NCI-H460 (cell line): ENCODE data around the gene ADAMTS20. TPM values are rescaled to one million over a fixed set of nuclear protein-coding genes. Genes with fewer than 3 reads are reported as not detected.
A peak's percentile ranks its signal among the peaks of the same experiment; 100 is the strongest.
"Not testable (repeated sequence)": the region's sequence is repeated elsewhere in the genome, so short reads cannot be mapped to it uniquely, and the experiment has no call there.

ENCODE experiments used
- DNase-seq: peaks from one replicate; pipeline ENCODE4 v3.0.0-alpha.2; 2016; ENCODE audit warnings: low read depth; ENCODE audit errors: extremely low read depth
- total RNA-seq: library from RNA; depleted of rRNA; stranded (reverse); fragments of >200 nt; shearing (Covaris generic); gene quantifications from 2 replicates; pipeline ENCODE4 v1.2.3, GENCODE V29; 2014

The ADAMTS20 gene
- total RNA-seq, 1 experiment from 2014 or later = 0.17 TPM

DNA sequence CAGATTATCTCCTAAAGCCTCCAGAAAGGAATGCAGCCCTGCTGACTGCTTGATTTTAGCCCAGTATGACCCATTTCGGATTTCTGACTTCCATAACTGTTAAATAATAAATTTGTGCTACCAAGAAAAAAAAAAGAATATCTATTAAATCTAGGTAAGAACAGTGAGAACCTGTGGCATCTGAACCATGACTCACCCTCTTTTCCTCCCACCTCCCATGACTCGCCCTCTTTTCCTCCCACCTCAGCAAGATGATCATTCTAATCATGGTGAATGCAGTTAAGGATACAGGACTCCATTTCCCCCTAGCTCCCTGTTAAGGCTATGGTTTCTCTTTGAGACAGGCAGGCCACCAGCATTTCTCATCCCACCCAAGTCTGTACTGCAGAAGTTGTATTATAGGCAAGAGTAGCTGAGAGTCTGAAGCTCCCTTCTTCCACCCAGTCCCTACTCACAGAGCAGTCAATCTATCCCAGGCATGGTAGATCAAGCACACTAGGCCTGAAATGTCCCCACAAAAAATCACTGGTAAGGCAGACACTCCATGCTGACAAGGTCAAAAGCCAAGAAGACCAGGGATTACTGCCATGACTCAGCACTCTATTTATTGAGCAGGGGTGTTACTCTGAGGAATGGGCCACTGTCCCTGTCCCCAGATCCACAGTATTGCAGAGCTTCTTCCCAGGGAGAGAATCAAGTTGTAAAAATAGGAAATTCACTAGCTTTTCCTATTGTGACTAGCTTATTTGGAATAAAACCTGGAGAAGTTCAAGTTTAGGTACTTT, 188.9 kb downstream of the ADAMTS20 start:
- DNase-seq = no peak

GRCh38 chr12:43361031-43361710, 190.8 kb downstream of the ADAMTS20 start:
- no peak for DNase-seq

DNA sequence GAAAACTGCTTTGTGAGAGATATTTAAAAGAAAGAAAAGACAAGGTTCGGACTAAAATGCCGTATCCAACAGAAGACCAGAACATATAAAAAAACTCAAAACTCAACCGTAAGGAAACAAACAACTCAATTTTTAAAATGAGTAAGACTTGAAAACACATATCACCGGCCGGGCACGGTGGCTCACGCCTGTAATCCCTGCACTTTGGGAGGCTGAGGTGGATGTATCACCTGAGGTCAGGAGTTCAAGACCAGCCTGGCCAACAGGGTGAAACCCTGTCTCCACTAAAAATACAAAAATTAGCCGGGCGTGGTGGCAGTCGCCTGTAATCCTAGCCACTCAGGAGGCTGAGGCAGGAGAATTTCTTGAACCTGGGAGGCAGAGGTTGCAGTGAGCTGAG, 192.0 kb downstream of the ADAMTS20 start:
- DNase-seq = not testable (repeated sequence)

- no peak for DNase-seq
These were observed 194.9 kb downstream of the ADAMTS20 start for GRCh38 chr12:43357141-43357540.

GRCh38 chr12:43352001-43352400, 200.0 kb downstream of the ADAMTS20 start:
- DNase-seq = no peak

- no peak for DNase-seq
These were observed 202.1 kb downstream of the ADAMTS20 start for GRCh38 chr12:43349863-43350262.

- no peak for DNase-seq
These were observed 203.8 kb downstream of the ADAMTS20 start for GRCh38 chr12:43348221-43348620.

GRCh38 chr12:43347026-43347425, 205.0 kb downstream of the ADAMTS20 start:
- DNase-seq = no peak

DNA sequence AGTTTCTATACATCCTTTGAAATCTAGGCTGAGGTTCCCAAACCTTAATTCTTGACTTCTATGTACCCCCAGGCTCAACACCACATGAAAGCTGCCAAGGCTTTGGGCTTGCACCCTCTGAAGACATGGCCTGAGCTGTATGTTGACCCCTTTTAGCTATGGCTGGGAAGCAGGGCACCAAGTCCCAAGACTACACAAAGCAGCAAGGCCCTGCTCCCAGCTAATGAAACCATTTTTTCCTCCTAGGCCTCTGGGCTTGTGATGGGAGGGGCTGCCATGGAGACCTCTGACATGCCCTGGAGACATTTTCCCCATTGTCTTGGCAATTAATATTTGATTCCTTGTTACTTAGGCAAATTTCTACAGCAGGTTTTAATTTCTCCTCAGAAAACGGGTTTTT, 207.0 kb downstream of the ADAMTS20 start:
- DNase-seq = no peak

DNA sequence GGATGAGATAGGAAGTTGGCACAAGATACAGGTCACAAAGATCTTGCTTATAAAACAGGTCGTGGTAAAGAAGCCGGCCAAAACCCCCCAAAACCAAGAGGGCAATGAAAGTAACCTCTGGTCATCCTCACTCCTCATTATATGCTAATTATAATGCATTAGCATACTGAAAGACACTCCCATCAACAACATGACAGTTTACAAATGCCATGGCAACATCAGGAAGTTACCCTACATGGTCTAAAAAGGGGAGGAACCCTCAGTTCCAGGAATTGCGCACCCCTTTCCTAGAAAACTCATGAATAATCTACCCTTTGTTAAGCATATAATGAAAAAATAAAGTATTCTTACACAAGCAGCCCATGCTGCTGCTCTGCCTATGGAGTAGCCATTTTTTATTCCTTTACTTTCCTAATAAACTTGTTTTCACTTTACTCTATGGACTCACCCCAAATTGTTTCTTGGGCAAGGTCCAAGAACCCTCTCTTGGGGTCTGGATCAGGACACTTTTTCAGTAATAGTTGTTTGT, 210.2 kb downstream of the ADAMTS20 start:
- not testable (repeated sequence) for DNase-seq

DNA sequence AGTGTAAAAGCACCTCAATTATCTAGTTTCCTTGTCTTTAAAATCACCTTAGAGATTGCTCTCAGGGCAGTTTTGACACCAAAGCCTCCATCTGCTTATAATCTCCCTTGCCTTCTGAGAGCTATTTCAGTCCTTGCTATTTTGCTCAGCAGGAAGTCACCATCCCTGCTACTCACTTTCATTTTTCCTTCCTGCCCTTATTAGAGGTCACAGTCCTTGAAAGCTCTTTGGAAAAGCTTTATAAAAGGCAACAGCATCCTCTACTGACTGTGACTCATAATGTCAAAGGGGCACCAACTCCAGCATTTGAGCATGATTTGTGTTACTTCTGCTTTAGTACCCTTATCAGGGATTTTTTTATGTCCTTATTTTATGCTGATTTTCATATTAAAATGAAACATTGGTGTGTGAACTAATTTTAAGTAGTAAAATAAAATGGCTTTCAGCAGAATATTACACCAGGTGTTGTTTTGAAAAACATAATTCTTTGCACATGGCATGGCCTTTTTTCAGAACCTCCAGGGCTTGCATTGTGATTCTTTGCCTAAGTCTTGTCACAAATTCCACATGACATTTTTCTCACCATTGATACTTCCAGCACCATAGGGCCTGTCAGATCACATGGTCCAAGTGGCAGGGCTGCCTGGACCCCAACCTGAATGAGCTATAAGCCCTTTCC, 213.0 kb downstream of the ADAMTS20 start:
- peak; percentile 15 for DNase-seq

DNA sequence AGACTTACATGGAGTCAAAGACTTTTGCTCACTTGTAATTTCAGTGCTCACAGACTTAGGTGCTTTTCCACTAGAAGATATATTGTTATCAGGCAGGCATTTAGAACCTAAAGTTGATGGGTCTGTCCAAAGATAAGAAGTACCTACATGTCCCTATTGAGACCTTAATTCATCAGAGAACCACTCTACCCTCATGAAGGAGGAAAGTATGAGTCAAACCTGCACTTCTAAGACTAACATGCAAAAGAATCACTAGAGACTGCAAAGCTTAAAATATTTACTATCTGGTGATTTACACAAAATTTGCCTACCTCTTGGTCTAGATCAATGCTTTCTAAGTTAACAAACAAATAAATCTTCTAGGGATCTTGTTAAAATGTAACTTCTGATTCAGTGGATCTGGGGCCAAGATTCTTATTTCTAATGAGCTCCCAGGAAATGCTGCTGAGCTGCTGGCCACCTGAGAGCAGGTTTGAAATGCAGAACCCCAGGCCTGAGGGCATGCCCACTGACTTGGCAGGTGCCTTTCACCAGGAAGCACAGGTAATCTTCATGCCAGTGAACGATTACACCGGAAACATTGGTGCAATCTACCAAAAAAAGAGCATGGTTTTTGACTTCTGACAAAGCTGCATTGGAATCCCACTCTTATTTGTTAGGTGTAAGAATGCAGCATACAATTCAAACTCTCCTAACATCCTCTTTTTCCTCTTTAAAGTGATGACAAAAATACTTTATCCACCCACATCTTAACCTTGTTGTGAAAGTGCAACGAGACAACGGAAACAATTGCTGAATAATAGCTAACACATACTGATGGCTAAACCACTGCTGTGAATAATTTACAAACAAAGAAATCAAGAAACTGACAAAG, 214.2 kb downstream of the ADAMTS20 start:
- no peak for DNase-seq

DNA sequence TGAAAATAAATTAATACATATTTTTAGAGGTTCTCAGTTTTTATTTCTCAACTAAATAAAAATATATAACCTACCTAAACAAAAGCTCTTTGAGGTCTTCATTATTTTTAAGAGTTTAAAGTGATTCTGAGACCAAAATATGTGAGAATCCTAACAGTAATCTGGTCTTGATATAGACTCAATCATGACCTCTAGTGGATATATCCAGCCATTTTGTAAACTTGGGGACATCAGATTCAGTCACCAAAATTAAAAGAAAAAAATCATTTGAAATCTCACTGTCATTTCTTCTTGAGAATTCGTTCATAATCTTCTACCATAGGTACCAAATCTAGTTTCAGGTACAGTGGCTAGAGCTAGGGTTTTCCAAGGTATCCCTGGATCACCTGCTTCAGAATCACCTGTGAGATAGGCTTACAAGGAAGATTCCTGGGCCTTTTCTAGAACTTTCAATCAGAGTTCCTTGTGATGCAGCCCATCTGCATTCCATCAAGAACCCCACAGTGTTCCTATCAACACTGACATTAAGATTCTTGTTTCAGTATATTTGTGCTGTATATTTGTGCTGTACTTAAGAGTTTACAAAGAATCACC, 214.9 kb downstream of the ADAMTS20 start:
- peak; percentile 28 for DNase-seq

DNA sequence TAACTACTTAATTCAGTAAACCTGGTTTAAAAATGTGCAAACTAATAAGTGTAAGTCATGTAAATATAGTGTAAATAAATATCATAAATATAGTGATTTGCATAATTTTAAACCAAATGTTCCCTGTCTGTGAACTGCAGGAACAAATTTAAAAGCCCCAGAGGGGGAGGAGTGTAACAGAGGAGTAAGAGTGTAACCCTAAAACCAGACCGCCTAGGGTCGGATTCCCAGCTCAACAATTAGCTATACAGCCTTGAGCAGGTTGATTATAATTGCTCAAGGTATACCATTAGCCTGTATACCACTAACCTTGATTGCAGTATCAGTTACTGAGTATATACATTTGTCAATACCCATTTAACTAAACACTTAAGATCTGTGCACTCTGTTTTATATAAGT, 218.4 kb downstream of the ADAMTS20 start:
- no peak for DNase-seq

DNA sequence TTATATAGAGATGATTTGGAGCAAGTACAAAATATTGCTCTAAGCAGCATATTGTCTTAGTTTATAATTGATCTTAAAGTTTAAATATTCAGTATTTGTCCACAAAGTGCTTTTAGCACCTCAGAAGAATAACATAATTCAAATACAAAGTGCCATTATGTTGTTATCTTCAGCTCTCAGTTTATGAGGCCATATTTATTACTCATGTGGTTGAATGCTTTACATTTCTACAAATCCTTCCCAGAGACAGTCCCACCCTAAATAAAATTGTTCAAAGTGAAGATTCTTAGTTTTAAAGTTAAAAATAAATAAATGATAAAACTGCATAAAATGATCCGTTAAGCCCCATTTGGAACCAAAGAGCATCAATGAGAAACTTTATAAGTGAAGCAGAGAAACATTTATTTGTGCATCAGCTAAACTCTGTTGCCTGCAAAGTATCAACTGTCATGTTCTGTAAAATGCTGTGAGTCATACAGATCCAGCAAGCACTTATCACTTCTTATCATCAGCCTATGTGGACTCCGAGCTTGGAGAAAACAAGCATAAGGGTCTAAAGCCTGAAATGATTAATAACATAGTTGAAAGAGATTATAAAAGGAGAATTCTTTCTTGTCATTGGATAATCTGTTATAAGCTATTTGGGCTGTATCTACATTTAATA, 218.9 kb downstream of the ADAMTS20 start:
- no peak for DNase-seq

DNA sequence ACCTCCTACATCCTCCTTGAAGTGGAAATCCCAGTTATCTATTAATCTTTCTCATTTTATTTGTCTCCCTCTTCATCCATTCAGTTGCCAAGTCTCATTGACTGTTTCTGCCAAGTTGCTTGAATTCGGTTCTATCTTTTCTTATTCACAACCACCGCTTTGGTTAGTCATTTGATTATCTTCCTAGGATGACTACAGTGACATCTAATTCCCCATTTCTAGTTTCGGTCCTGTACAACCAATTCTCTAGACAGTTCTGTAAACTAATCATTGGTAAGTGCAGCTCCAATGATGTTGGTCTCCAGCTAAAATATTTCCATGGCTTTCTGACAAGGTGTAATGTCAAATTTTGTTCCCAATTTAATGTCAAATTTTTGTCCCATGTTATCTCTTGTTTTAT, 220.1 kb downstream of the ADAMTS20 start:
- no peak for DNase-seq

GRCh38 chr12:43329375-43329774, 222.6 kb downstream of the ADAMTS20 start:
- DNase-seq = no peak

GRCh38 chr12:43325786-43326185, 226.2 kb downstream of the ADAMTS20 start:
- DNase-seq = no peak

DNA sequence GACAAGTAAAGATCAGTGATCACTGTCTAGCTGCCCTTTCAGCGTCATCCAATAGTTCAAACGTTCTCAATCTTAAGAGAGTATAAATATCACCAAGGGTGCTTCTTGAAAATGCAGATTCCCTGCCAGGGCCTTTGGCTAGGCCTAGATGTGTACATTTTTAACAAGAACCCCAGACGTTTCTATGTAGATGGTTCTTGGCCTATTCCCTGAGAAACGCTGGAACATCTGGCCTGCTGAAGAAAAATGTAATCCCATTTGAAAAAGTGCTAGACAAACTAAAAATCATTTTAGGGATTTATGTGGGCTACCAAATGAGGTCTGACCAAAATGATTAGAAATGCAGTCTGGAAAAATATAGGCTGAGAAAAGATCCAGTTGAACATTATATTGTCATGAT, 231.7 kb downstream of the ADAMTS20 start:
- no peak for DNase-seq
